Posterior vena cava (tissue), 2 donors: ENCODE measurements around the gene DNAJC5G. TPM values are rescaled to one million over a fixed set of nuclear protein-coding genes. Genes with fewer than 3 reads are reported as not detected.
A peak's percentile ranks its signal among the peaks of the same experiment; 100 is the strongest.

Experiments used
- DNase-seq: peaks from one replicate; pipeline ENCODE4 v3.0.0-alpha.2; 2020; ENCODE audit warnings: low spot score
- intact Hi-C, 2 donors: fragments of 100-400 bp; cut with DNase I; formaldehyde crosslinking; loops; one replicate each; pipeline versions ENCODE4 v1.14.1 to v1.14.2; 2022 to 2023
- long read RNA-seq, 2 donors: library from polyadenylated mRNA; unstranded; transcript quantifications; one replicate each; pipeline ENCODE4 v2.0.0, GENCODE V29; 2020 to 2021
- total RNA-seq, 2 donors: library from RNA; stranded (reverse); fragmentation: NEBNext Ultra II Directional; extraction: Animal tissue kit (Norgen Biotek cat#: 25700); gene quantifications; one replicate each; pipeline ENCODE4 v1.2.1, GENCODE V29; 2021
- donor health status: DM: yes; HTN: yes; CAD: no.
- donor health status: DM: yes; HTN: yes; CAD: no.

Gene DNAJC5G, protein sequence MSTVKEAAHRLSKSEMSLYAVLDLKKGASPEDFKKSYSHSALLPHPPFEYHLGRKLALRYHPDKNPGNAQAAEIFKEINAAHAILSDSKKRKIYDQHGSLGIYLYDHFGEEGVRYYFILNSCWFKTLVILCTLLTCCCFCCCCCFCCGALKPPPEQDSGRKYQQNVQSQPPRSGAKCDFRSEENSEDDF
- total RNA-seq, result 1 to 10 TPM in 1 of 2 donors, under 1 TPM in 1; 0.19 to 1.0 TPM
- long read RNA-seq, donor 1, result 0 reads
- long read RNA-seq, donor 2, result 0 reads

DNA sequence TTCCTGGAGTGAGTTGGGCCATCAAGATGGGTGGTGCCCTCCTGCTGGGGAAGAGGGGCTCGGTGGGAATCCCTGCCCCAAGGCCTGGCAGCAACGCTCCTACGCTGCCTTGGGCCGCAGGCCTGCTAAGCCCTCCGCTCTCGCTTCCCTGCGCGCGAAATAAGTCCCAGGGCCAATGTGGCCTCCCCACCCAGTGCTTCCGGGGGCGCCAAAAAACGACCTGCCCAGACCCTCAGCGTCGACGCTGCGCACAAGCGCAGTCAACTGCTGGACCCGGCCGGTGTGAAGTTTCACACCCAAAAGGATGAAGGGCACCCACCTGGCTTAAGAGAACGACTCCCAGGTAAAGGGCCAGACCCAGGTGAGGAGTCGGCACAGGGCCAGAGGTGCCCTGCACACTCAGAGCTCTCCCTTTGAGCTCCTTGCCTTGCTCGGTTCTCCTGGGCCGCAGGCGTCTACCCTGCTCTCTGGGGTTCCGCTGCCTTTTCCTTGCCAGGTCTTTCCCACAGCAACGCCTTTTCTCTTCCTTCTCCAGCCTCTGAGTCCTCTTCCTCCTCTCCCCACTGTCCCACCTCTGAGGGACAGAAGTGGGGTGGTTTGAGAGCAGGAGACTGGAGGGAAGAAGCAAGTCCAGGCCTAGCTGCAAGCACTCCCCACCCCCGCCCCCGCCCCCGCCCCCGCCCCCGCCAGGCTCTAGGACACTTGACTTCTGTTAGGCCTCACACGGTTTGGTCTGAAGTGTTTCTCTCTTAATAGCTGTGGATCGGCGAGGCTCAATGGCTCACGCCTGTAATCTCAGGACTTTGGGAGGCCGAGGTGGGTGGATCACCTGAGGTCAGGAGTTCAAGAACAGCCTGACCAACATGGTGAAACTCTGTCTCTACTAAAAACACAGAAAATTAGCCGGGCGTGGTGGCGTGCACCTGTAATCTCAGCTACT lies at the start of gene DNAJC5G:
DNAJC5G (plus strand) TSS at position 223 of the 940 bp plus-strand sequence. CDS start 1,296 bp downstream, outside the sequence.
- DNase-seq, result peak; percentile 63
- intact Hi-C loops, result loop anchor here in 1 of 2 donors (5.0 kb wide), 1 partner anchor 173 kb away; no protein-coding TSS in a partner anchor

DNA sequence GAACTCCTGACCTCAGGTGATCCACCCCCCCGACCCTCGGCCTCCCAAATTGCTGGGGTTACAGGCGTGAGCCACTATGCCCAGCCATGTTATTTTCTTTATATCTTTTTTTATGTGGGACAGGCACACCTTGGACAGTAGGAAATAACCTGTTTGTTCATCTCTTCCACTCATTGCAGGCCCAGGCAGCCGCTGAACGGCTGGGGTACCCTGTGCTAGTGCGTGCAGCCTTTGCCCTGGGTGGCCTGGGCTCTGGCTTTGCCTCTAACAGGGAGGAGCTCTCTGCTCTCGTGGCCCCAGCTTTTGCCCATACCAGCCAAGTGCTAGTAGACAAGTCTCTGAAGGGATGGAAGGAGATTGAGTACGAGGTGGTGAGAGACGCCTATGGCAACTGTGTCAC lies 49.7 kb upstream of the DNAJC5G start:
- intact Hi-C loops, result no loop called here
- DNase-seq, result peak; percentile 65

- intact Hi-C loops, result no loop called here
These were observed 47.7 kb upstream of the DNAJC5G start for GRCh38 chr2:27227501-27227900.

GRCh38 chr2:27231921-27232320 lies 43.3 kb upstream of the DNAJC5G start:
- intact Hi-C loops, result no loop called here
- DNase-seq, result peak; percentile 55

More at GRCh38 chr2:27227501-27227900, 47.7 kb upstream of the DNAJC5G start:
- DNase-seq, result no peak

DNA sequence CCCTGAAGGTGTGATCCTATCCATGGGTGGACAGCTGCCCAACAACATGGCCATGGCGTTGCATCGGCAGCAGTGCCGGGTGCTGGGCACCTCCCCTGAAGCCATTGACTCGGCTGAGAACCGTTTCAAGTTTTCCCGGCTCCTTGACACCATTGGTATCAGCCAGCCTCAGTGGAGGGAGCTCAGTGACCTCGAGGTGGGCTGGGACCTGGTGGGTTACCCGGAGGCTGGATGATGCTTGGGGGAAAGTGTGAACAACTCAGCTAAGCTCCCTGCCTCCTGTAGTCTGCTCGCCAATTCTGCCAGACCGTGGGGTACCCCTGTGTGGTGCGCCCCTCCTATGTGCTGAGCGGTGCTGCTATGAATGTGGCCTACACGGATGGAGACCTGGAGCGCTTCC lies 41.9 kb upstream of the DNAJC5G start:
- DNase-seq, result peak; percentile 73
- intact Hi-C loops, result no loop called here

GRCh38 chr2:27236136-27236535 lies 39.1 kb upstream of the DNAJC5G start:
- intact Hi-C loops, result no loop called here
- peak; percentile 79 for DNase-seq

- peak; percentile 44 for DNase-seq
- intact Hi-C loops, result no loop called here
These were observed 38.6 kb upstream of the DNAJC5G start for GRCh38 chr2:27236626-27237025.

DNA sequence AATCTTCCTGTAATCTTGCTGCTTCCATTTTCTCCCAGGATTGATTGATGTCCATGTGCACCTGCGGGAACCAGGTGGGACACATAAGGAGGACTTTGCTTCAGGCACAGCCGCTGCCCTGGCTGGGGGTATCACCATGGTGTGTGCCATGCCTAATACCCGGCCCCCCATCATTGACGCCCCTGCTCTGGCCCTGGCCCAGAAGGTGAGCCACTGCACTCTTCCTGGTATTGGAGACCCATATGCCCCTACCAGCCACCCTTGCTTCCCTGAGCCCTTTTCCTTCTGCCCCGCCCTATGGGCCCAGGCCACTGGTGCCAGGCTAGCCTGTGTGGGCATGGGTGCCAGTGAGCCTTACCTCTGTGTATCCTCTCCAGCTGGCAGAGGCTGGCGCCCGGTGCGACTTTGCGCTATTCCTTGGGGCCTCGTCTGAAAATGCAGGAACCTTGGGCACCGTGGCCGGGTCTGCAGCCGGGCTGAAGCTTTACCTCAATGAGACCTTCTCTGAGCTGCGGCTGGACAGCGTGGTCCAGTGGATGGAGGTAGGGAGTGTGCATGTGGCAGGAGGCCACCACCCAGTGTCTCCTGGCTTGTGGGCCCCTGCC lies 37.8 kb upstream of the DNAJC5G start:
- peak; percentile 60 for DNase-seq
- intact Hi-C loops, result no loop called here

GRCh38 chr2:27238976-27239375 lies 36.3 kb upstream of the DNAJC5G start:
- intact Hi-C loops, result no loop called here
- DNase-seq, result no peak

- no peak for DNase-seq
- intact Hi-C loops, result no loop called here
These were observed 34.8 kb upstream of the DNAJC5G start for GRCh38 chr2:27240406-27240805.

DNA sequence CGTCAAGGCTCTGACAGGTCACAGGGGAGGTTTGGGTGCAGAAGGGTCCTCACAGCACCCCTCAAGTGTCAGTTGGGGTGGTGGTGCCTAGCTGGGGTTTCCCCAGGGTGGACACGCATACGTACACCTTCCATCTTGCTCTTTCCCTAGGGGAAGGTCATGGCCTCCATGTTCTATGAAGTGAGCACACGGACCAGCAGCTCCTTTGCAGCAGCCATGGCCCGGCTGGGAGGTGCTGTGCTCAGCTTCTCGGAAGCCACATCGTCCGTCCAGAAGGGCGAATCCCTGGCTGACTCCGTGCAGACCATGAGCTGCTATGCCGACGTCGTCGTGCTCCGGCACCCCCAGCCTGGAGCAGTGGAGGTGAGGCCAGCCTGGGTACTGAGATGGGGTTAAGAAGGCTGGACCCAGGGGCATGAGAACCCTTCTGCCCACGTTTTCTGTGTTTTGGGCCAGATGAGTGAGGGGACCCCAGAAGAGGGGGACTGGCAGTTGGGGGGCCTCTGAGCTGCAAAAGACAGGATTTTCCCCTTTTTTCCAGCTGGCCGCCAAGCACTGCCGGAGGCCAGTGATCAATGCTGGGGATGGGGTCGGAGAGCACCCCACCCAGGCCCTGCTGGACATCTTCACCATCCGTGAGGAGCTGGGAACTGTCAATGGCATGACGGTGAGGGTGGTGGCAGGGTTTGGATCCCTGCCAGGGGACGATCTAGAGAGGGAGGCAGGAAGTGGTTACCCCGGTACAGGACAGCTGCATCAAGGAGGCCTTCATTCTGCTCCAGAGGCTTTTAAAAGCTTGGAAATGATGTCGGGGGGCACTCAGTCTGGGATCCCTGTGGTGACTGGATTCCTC lies 33.2 kb upstream of the DNAJC5G start:
- intact Hi-C loops, result no loop called here
- DNase-seq, result no peak

DNA sequence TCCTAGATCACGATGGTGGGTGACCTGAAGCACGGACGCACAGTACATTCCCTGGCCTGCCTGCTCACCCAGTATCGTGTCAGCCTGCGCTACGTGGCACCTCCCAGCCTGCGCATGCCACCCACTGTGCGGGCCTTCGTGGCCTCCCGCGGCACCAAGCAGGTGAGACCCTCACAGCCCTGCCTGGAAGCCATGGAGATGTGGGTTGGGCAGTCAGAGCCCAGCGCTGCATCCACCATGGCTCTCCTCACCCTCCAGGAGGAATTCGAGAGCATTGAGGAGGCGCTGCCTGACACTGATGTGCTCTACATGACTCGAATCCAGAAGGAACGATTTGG lies 32.6 kb upstream of the DNAJC5G start:
- intact Hi-C loops, result no loop called here

GRCh38 chr2:27243391-27244130 lies 31.7 kb upstream of the DNAJC5G start:
- DNase-seq, result no peak
- intact Hi-C loops, result no loop called here

More for the DNA sequence above, 32.6 kb upstream of the DNAJC5G start:
- no peak for DNase-seq

- intact Hi-C loops, result no loop called here
These were observed 30.1 kb upstream of the DNAJC5G start for GRCh38 chr2:27245116-27245515.

DNA sequence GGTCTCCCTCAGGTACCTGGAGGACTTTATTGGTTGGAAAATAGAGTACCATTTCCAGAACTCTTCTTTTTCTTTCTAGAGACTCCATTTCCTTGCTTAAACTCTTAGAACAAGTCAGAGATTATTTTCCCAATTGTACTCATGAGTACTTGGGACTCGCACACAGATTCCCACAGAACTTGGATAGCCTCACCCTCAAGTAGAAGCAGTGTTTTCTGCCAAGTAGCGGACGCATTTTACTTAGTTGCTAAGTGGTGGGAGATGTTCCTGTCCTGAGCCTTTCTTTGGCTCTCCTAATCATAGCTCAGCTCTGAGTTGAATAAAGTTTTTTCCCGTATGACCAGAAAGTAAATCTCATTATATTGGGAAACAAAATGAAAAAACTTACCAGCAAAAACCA lies 29.6 kb upstream of the DNAJC5G start:
- no peak for DNase-seq
- intact Hi-C loops, result no loop called here

More at GRCh38 chr2:27245116-27245515, 30.1 kb upstream of the DNAJC5G start:
- DNase-seq, result no peak

- no peak for DNase-seq
- intact Hi-C loops, result no loop called here
These were observed 27.3 kb upstream of the DNAJC5G start for GRCh38 chr2:27247893-27248292.

- intact Hi-C loops, result no loop called here
- no peak for DNase-seq
These were observed 25.9 kb upstream of the DNAJC5G start for GRCh38 chr2:27249159-27249890.
